ENCODE results near the gene THNSL1.

- no peak for TF ChIP-seq CTCF (IDR thresholded peaks at IDR 0.05; ENCODE audit: poor library complexity, severe bottlenecking)
- no peak for TF ChIP-seq EZH2 (IDR thresholded peaks at IDR 0.05; ENCODE audit: borderline replicate concordance, insufficient read depth, low read length, poor library complexity, severe bottlenecking)
- TF ChIP-seq RAD21 (conservative IDR thresholded peaks at IDR 0.05) = no peak
Measured at GRCh38 chr10:24995072-24995471, 21.3 kb upstream of the THNSL1 start.
